Smooth muscle cell (in vitro differentiated cells): Measurements from ENCODE around the gene GPR15LG. TPM values are rescaled to one million over a fixed set of nuclear protein-coding genes. Genes with fewer than 3 reads are reported as not detected.

Experiments used
- DNase-seq: peaks from one replicate; lab custom pipeline; 2025; ENCODE audit not compliant: unreplicated experiment; lab: John Stamatoyannopoulos, UW
- H2AFZ ChIP-seq: fragments of 200-600 bp; sonication (generic); 2 replicates; pipeline ENCODE4 v1.6.0; 2016; ENCODE audit warnings: antibody characterized with exemption, low read depth, mild to moderate bottlenecking
- H3F3A ChIP-seq: fragments of 200-600 bp; sonication (generic); 2 replicates; pipeline ENCODE4 v1.6.0; 2017; ENCODE audit warnings: antibody characterized with exemption, low read depth
- H3K27ac ChIP-seq: fragments of 200-600 bp; sonication (generic); 2 replicates; pipeline ENCODE4 v1.5.1; 2016; ENCODE audit warnings: low read depth, mild to moderate bottlenecking
- H3K27me3 ChIP-seq: fragments of 200-600 bp; sonication (generic); 2 replicates; pipeline ENCODE4 v1.6.1; 2016; ENCODE audit warnings: low read depth, mild to moderate bottlenecking
- H3K36me3 ChIP-seq: fragments of 200-600 bp; sonication (generic); 2 replicates; pipeline ENCODE4 v1.5.1; 2016; ENCODE audit warnings: low read depth
- H3K4me1 ChIP-seq: fragments of 200-600 bp; sonication (generic); 2 replicates; pipeline ENCODE4 v1.5.1; 2016; ENCODE audit warnings: low read depth
- H3K4me2 ChIP-seq: fragments of 200-600 bp; sonication (generic); 2 replicates; pipeline ENCODE4 v1.6.0; 2016; ENCODE audit warnings: mild to moderate bottlenecking
- H3K4me3 ChIP-seq: fragments of 200-600 bp; sonication (generic); 2 replicates; pipeline ENCODE4 v1.5.1; 2016; ENCODE audit warnings: mild to moderate bottlenecking
- H3K79me2 ChIP-seq: fragments of 200-600 bp; sonication (generic); 2 replicates; pipeline ENCODE4 v1.6.0; 2016; ENCODE audit warnings: low read depth, mild to moderate bottlenecking
- H3K9ac ChIP-seq: fragments of 200-600 bp; sonication (generic); 2 replicates; pipeline ENCODE4 v1.6.0; 2016; ENCODE audit warnings: low read depth
- H3K9me3 ChIP-seq: fragments of 200-600 bp; sonication (generic); replicated peaks from 2 replicates; pipeline ENCODE4 v1.5.1; 2016; ENCODE audit warnings: low read depth
- H4K20me1 ChIP-seq: fragments of 200-600 bp; sonication (generic); 2 replicates; pipeline ENCODE4 v1.6.0; 2016; ENCODE audit warnings: low read depth
- WGBS: methylation state at CpG from one replicate; pipeline ENCODE4 v1.1.7; 2016; ENCODE audit warnings: low lambda C conversion rate; 5-methylcytosine and 5-hydroxymethylcytosine counted together
- polyA plus RNA-seq: library from polyadenylated mRNA; unstranded; fragments of >200 nt; fragmentation: Nextera tagmentation; extraction: Ambion mirVana; gene quantifications from 2 replicates; pipeline ENCODE4 v1.2.1, GENCODE V29; 2016
- total RNA-seq: library from RNA; depleted of rRNA; stranded (reverse); fragments of >200 nt; gene quantifications from 2 replicates; pipeline ENCODE4 v1.2.3, GENCODE V29; 2014
- TF ChIP-seq, protein P1 (sequence below): fragments of 200-600 bp; sonication (generic); IDR thresholded peaks from 2 replicates; pipeline ENCODE4 v1.5.1; 2017; ENCODE audit warnings: borderline replicate concordance, mild to moderate bottlenecking, antibody characterized with exemption; ENCODE audit not compliant: insufficient read depth, poor library complexity, severe bottlenecking

Gene GPR15LG
- total and polyA plus RNA-seq, 2 experiments from 2014 or later: 0.49 to 1.6 TPM

GRCh38 chr10:84158061-84158460 lies 15.5 kb upstream of the GPR15LG start:
- Histone ChIP-seq H3K4me3 (no peak overlapping the region), H3K27me3 (no peaks in the 10 kb centered on the region), H3F3A (peaks cover under 1% of the 10 kb centered on the region), H3K4me2 (no peak overlapping the region), H2AFZ (no peak overlapping the region), H3K36me3 (peaks cover 8% of the 10 kb centered on the region), H3K79me2 (no peaks in the 10 kb centered on the region), H3K9ac (no peak overlapping the region), H3K9me3 (no peaks in the 10 kb centered on the region), H3K27ac (no peak overlapping the region), H3K4me1 (no peaks in the 10 kb centered on the region), H4K20me1 (no peaks in the 10 kb centered on the region)
- DNase-seq: no peak
- WGBS: 83% methylated on average over 2 of the region's 2 CpGs
- TF ChIP-seq, protein P1, sequence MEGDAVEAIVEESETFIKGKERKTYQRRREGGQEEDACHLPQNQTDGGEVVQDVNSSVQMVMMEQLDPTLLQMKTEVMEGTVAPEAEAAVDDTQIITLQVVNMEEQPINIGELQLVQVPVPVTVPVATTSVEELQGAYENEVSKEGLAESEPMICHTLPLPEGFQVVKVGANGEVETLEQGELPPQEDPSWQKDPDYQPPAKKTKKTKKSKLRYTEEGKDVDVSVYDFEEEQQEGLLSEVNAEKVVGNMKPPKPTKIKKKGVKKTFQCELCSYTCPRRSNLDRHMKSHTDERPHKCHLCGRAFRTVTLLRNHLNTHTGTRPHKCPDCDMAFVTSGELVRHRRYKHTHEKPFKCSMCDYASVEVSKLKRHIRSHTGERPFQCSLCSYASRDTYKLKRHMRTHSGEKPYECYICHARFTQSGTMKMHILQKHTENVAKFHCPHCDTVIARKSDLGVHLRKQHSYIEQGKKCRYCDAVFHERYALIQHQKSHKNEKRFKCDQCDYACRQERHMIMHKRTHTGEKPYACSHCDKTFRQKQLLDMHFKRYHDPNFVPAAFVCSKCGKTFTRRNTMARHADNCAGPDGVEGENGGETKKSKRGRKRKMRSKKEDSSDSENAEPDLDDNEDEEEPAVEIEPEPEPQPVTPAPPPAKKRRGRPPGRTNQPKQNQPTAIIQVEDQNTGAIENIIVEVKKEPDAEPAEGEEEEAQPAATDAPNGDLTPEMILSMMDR: no peak

DNA sequence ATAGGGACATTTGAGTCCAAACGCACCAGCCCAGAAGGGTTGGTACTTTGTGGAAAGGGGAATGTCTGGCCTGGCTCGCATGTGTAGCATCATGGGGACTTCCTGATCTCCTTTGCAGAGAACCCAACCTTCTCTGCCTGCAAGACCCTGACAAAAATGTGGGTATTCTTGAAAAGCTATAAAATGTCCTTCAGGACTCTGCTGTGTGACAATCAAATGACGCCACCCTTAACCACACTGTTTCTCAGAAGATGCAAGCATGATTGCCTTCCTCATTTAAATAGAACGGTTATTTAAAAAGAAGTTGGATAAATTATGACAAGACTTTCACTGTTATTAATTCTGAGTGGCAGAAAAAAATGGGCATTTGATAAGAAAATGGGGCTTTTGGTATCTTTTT lies 15.1 kb upstream of the GPR15LG start:
- TF ChIP-seq, protein P1: no peak

GRCh38 chr10:84159076-84159685 lies 14.4 kb upstream of the GPR15LG start:
- WGBS: 65% methylated on average over 9 of the region's 9 CpGs
- H2AFZ ChIP-seq: no peak overlapping the region
- no peaks in the 10 kb centered on the region for H3K4me1 ChIP-seq
- DNase-seq: no peak
- TF ChIP-seq, protein P1: no peak
- H3K4me3 ChIP-seq: no peak overlapping the region
- no peaks in the 10 kb centered on the region for H3K79me2 ChIP-seq
- H3K9me3 ChIP-seq: no peaks in the 10 kb centered on the region
- H3K9ac ChIP-seq: no peak overlapping the region
- no peak overlapping the region for H3K27ac ChIP-seq
- no peaks in the 10 kb centered on the region for H3K36me3 ChIP-seq
- H3K4me2 ChIP-seq: no peak overlapping the region
- no peaks in the 10 kb centered on the region for H4K20me1 ChIP-seq
- no peaks in the 10 kb centered on the region for H3F3A ChIP-seq
- no peaks in the 10 kb centered on the region for H3K27me3 ChIP-seq

More for the DNA sequence above, 15.1 kb upstream of the GPR15LG start:
- H3K4me2 ChIP-seq: no peak overlapping the region
- no peaks in the 10 kb centered on the region for H3K4me1 ChIP-seq
- H3K9ac ChIP-seq: no peak overlapping the region
- no peaks in the 10 kb centered on the region for H3K27me3 ChIP-seq
- no peak overlapping the region for H3K4me3 ChIP-seq
- 99% methylated on average over 4 of the region's 4 CpGs for WGBS
- H4K20me1 ChIP-seq: no peaks in the 10 kb centered on the region
- H3K36me3 ChIP-seq: peaks cover 3% of the 10 kb centered on the region
- DNase-seq: no peak
- no peaks in the 10 kb centered on the region for H3K79me2 ChIP-seq
- H3K27ac ChIP-seq: no peak overlapping the region
- no peaks in the 10 kb centered on the region for H3F3A ChIP-seq
- no peak overlapping the region for H2AFZ ChIP-seq
- H3K9me3 ChIP-seq: no peaks in the 10 kb centered on the region
